DND-41 (cell line): ENCODE data around the gene C1QTNF5.

Source experiments
- ATAC-seq: fragments of 200-7000 bp; cut with Tn5 transposase; 3 replicates; pipeline ENCODE4 v1.9.1; 2021; ENCODE audit warnings: low read depth; ENCODE audit not compliant: insufficient read depth
- DNase-seq: peaks from one replicate; pipeline ENCODE4 v3.0.0-alpha.2; 2020
- H2AFZ ChIP-seq: 2 replicates; pipeline ENCODE4 v1.6.0; 2012; ENCODE audit warnings: low read depth, low read length
- H3K27ac ChIP-seq: 2 replicates; pipeline ENCODE4 v1.5.1; 2012; ENCODE audit warnings: low read length, inconsistent platforms
- H3K27me3 ChIP-seq: fragments of 200-600 bp; sonication (generic); 2 replicates; pipeline ENCODE4 v1.6.0; 2012; ENCODE audit warnings: low read length, mild to moderate bottlenecking, inconsistent platforms; ENCODE audit not compliant: insufficient read depth, poor library complexity
- H3K36me3 ChIP-seq: 2 replicates; pipeline ENCODE4 v1.5.1; 2012; ENCODE audit warnings: low read length, inconsistent platforms; ENCODE audit not compliant: insufficient read depth
- H3K4me1 ChIP-seq: 2 replicates; pipeline ENCODE4 v1.5.1; 2012; ENCODE audit warnings: mild to moderate bottlenecking, low read length; ENCODE audit not compliant: insufficient read depth
- H3K4me2 ChIP-seq: 2 replicates; pipeline ENCODE4 v1.6.0; 2012; ENCODE audit warnings: mild to moderate bottlenecking, moderate library complexity, low read length, inconsistent platforms; ENCODE audit not compliant: insufficient read depth
- H3K4me3 ChIP-seq, 2 experiments: fragments of 200-600 bp in 1 of 2; shearing (Covaris generic) in 1 of 2; 2 replicates each; pipeline ENCODE4 v1.5.1; 2012 to 2016; ENCODE audit warnings: inconsistent platforms in 2 of 2, low read length in 2 of 2, mild to moderate bottlenecking in 2 of 2, low read depth in 1 of 2, moderate library complexity in 1 of 2
- H3K79me2 ChIP-seq: 2 replicates; pipeline ENCODE4 v1.6.0; 2012; ENCODE audit warnings: low read length, inconsistent platforms; ENCODE audit not compliant: insufficient read depth
- H3K9ac ChIP-seq: 2 replicates; pipeline ENCODE4 v1.6.0; 2012; ENCODE audit warnings: low read depth, mild to moderate bottlenecking, inconsistent platforms, low read length, moderate library complexity
- H3K9me3 ChIP-seq: 2 replicates; pipeline ENCODE4 v1.5.1; 2012; ENCODE audit warnings: low read length, moderate library complexity, mild to moderate bottlenecking, inconsistent platforms; ENCODE audit not compliant: insufficient read depth, severe bottlenecking
- H4K20me1 ChIP-seq: 2 replicates; pipeline ENCODE4 v1.6.0; 2012; ENCODE audit warnings: low read length; ENCODE audit not compliant: insufficient read depth
- EZH2 ChIP-seq: IDR thresholded peaks from 3 replicates; pipeline ENCODE4 v1.6.1; 2012; ENCODE audit warnings: borderline replicate concordance, low read depth, mild to moderate bottlenecking, moderate library complexity, low read length, inconsistent platforms; ENCODE audit not compliant: severe bottlenecking
- TF ChIP-seq, protein P1 (sequence below): IDR thresholded peaks from 2 replicates; pipeline ENCODE4 v1.5.1; 2012; ENCODE audit warnings: borderline replicate concordance, low read length, moderate library complexity, mild to moderate bottlenecking; ENCODE audit not compliant: poor library complexity, severe bottlenecking; ENCODE audit errors: extremely low read depth

Gene C1QTNF5

GRCh38 chr11:119344291-119345010 is 3.8 kb upstream of the C1QTNF5 start:
- Histone ChIP-seq H3K27me3 (no peaks in the 10 kb centered on the region), H3K79me2 (no peaks in the 10 kb centered on the region), H3K9me3 (no peaks in the 10 kb centered on the region), H3K4me3 (no peak overlapping the region), H3K9ac (no peak overlapping the region), H3K4me1 (no peaks in the 10 kb centered on the region), H2AFZ (no peak overlapping the region), H3K27ac (no peak overlapping the region), H3K4me2 (no peak overlapping the region), H4K20me1 (peaks cover 4% of the 10 kb centered on the region; the same call in 1 of the 2 replicates), H3K36me3 (no peaks in the 10 kb centered on the region)
- DNase-seq (no peak), ATAC-seq (no peak)
- TF ChIP-seq EZH2: no peak
- TF ChIP-seq, protein P1, sequence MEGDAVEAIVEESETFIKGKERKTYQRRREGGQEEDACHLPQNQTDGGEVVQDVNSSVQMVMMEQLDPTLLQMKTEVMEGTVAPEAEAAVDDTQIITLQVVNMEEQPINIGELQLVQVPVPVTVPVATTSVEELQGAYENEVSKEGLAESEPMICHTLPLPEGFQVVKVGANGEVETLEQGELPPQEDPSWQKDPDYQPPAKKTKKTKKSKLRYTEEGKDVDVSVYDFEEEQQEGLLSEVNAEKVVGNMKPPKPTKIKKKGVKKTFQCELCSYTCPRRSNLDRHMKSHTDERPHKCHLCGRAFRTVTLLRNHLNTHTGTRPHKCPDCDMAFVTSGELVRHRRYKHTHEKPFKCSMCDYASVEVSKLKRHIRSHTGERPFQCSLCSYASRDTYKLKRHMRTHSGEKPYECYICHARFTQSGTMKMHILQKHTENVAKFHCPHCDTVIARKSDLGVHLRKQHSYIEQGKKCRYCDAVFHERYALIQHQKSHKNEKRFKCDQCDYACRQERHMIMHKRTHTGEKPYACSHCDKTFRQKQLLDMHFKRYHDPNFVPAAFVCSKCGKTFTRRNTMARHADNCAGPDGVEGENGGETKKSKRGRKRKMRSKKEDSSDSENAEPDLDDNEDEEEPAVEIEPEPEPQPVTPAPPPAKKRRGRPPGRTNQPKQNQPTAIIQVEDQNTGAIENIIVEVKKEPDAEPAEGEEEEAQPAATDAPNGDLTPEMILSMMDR: no peak

DNA sequence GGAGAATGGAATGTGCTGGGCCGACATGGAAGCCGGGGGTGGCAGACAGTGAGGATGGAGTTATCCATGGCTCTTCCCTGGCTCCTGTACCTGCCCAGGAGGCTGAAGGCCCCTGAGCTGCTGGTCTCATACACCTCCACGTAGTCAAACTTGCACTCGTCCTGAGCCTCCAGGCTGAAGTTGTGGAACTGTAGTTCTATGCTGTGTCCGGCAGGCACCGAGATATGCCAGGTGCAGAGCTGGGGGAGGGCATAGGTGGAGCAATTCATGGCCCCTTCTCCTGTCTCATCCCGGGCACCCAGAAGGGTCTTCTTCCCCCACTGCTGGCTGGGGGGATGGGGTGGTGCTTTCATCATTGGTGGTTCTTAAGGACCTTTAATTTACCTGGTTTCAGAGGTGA is 3.0 kb upstream of the C1QTNF5 start:
- 0 out of 2 replicates have a peak, but pooled peaks cover 4% of the 10 kb centered on the region for H3K36me3 ChIP-seq
- no peak overlapping the region for H3K4me2 ChIP-seq
- no peak overlapping the region for H3K4me3 ChIP-seq
- no peak overlapping the region for H3K27ac ChIP-seq
- H3K9me3 ChIP-seq: no peaks in the 10 kb centered on the region
- no peak overlapping the region for H2AFZ ChIP-seq
- peaks cover 4% of the 10 kb centered on the region; the same call in 1 of the 2 replicates for H4K20me1 ChIP-seq
- H3K79me2 ChIP-seq: no peaks in the 10 kb centered on the region
- no peaks in the 10 kb centered on the region for H3K27me3 ChIP-seq
- ATAC-seq (no peak), DNase-seq (no peak)
- TF ChIP-seq, protein P1: no peak
- TF ChIP-seq EZH2: no peak
- H3K4me1 ChIP-seq: no peaks in the 10 kb centered on the region
- no peak overlapping the region for H3K9ac ChIP-seq

DNA sequence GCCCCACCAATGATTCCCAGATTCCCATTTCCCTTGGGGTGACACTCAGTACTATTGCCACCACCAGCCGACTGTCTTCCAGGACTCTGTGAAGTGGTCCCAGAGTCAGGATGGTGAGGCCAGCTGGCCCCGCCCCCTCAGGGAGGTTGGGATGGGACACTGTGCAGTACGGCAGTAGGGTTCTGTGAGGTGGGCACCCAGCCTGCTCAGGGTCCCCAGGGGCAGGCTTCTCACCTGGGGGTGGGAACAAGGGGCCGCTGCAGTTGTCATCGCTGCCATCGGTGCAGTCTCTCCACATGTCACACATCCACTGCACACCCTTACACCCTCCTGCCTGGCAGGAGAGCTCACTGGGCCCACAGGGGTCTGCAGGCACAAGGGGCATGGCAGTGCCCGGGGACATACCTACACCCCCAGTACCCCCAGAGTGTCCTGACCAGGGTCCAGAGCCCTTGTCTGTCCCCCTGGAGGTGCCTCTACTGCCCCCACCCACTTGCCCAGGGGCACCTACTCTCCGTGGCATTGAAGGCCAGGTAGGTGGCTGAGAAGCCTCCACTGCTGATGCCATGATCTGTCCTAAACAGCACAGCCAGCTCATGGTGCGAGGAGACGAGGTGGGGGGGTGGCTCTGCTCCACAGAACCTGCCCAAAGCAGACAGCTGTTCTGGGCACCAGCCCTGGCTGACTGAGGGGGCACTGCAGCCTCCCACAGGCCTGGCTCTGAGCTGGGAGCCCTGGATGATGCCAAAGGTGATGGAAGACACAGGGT is 1.9 kb upstream of the C1QTNF5 start:
- Histone ChIP-seq H4K20me1 (peaks cover 4% of the 10 kb centered on the region; the same call in 1 of the 2 replicates), H2AFZ (no peak overlapping the region), H3K27me3 (no peaks in the 10 kb centered on the region), H3K27ac (no peak overlapping the region), H3K9ac (no peak overlapping the region), H3K4me1 (peaks cover 6% of the 10 kb centered on the region), H3K79me2 (0 out of 2 replicates have a peak, but pooled peaks cover 1% of the 10 kb centered on the region), H3K4me2 (no peak overlapping the region), H3K36me3 (peaks cover 6% of the 10 kb centered on the region; the same call in 1 of the 2 replicates), H3K4me3 (no peak overlapping the region), H3K9me3 (no peaks in the 10 kb centered on the region)
- DNase-seq (no peak), ATAC-seq (no peak)
- no peak for TF ChIP-seq EZH2

DNA sequence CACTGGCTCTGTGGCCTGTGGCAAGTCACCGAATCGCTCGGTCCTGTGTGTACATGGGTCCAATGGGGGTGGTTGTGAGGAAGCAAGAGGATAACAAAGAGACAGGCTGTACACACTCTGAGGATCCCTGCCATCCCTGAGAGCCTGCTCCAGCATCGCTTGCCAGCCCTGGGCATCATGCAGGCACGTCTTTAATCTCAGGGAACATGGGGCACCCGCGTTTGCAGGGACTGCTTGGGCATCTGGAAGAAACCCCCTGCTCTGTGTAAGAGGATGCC is 1.3 kb upstream of the C1QTNF5 start:
- Histone ChIP-seq H3K9ac (no peak overlapping the region), H2AFZ (no peak overlapping the region), H3K27me3 (no peaks in the 10 kb centered on the region), H3K4me1 (peaks cover 11% of the 10 kb centered on the region), H3K4me2 (no peak overlapping the region), H3K4me3 (no peak overlapping the region), H3K27ac (no peak overlapping the region), H3K9me3 (no peaks in the 10 kb centered on the region), H3K79me2 (peaks cover 7% of the 10 kb centered on the region; the same call in 1 of the 2 replicates), H3K36me3 (peaks cover 12% of the 10 kb centered on the region; the same call in 1 of the 2 replicates), H4K20me1 (peaks cover 4% of the 10 kb centered on the region; the same call in 1 of the 2 replicates)
- no peak for DNase-seq
- no peak for ATAC-seq
- TF ChIP-seq EZH2: no peak
- TF ChIP-seq, protein P1: no peak
